ENCODE data around the gene DNAL1. TPM values are rescaled to one million over a fixed set of nuclear protein-coding genes. Genes with fewer than 3 reads are reported as not detected.

DNAL1 gene
- total and polyA plus RNA-seq, 2 of the 13 experiments (the other 11 are each of a cell fraction or from before 2014, with no cell fraction given), result 1.4 to 13.3 TPM

DNA sequence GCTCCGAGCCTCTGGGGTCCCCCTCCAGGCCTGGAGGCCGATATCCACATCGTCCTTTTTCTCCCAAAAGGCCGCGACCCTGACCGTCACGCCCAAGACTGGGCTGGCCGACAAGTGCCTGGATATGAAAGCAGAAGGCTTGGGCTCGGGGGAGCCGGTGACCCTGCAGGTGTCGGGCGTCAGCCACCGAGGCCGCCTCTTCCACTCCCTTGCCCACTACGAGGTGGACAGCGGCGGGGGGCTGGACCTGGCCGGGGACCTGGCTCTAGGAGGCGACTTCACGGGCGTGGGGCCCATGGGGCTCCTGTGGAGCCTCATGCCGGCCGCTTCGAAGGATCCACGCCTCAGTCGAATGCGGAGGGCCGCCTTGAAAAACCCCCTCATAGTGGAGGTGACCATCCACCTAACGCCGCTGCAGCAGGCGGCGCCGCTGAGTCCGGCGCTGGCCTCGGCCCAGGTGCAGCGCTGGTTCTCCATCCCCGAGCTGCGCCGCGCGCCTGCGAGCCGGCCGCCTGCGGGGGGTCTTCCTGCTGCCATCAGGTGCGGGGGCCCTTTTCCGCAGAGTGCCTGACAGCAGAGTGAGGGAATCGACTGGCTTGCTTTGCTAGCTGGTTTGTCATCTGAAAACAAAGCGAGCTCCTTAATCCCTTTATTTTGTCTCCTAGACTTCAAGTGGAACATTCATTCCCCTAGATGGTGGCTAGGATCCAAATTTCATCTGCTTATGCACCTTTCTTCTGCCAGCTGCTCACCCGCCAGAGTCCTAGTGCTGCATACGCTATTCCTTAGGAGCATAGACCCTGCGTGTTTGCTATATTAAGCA is 10.6 kb upstream of the DNAL1 start (continued):
- TF ChIP-seq, protein P1, sequence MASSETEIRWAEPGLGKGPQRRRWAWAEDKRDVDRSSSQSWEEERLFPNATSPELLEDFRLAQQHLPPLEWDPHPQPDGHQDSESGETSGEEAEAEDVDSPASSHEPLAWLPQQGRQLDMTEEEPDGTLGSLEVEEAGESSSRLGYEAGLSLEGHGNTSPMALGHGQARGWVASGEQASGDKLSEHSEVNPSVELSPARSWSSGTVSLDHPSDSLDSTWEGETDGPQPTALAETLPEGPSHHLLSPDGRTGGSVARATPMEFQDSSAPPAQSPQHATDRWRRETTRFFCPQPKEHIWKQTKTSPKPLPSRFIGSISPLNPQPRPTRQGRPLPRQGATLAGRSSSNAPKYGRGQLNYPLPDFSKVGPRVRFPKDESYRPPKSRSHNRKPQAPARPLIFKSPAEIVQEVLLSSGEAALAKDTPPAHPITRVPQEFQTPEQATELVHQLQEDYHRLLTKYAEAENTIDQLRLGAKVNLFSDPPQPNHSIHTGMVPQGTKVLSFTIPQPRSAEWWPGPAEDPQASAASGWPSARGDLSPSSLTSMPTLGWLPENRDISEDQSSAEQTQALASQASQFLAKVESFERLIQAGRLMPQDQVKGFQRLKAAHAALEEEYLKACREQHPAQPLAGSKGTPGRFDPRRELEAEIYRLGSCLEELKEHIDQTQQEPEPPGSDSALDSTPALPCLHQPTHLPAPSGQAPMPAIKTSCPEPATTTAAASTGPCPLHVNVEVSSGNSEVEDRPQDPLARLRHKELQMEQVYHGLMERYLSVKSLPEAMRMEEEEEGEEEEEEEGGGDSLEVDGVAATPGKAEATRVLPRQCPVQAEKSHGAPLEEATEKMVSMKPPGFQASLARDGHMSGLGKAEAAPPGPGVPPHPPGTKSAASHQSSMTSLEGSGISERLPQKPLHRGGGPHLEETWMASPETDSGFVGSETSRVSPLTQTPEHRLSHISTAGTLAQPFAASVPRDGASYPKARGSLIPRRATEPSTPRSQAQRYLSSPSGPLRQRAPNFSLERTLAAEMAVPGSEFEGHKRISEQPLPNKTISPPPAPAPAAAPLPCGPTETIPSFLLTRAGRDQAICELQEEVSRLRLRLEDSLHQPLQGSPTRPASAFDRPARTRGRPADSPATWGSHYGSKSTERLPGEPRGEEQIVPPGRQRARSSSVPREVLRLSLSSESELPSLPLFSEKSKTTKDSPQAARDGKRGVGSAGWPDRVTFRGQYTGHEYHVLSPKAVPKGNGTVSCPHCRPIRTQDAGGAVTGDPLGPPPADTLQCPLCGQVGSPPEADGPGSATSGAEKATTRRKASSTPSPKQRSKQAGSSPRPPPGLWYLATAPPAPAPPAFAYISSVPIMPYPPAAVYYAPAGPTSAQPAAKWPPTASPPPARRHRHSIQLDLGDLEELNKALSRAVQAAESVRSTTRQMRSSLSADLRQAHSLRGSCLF (CRISPR knock-in tag; IDR thresholded peaks at IDR 0.05; ENCODE audit: borderline replicate concordance), result no peak
- TF ChIP-seq, protein P2, sequence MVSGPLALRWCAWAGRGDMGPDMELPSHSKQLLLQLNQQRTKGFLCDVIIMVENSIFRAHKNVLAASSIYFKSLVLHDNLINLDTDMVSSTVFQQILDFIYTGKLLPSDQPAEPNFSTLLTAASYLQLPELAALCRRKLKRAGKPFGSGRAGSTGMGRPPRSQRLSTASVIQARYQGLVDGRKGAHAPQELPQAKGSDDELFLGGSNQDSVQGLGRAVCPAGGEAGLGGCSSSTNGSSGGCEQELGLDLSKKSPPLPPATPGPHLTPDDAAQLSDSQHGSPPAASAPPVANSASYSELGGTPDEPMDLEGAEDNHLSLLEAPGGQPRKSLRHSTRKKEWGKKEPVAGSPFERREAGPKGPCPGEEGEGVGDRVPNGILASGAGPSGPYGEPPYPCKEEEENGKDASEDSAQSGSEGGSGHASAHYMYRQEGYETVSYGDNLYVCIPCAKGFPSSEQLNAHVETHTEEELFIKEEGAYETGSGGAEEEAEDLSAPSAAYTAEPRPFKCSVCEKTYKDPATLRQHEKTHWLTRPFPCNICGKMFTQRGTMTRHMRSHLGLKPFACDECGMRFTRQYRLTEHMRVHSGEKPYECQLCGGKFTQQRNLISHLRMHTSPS (CRISPR knock-in tag; IDR thresholded peaks at IDR 0.05; ENCODE audit: low read depth), result no peak
- TF ChIP-seq SOX6 (IDR thresholded peaks at IDR 0.05) (no peak), SOX6 (CRISPR knock-in tag; IDR thresholded peaks at IDR 0.05) (no peak), MZF1 (CRISPR knock-in tag; IDR thresholded peaks at IDR 0.05; ENCODE audit: borderline replicate concordance) (no peak), ZNF891 (CRISPR knock-in tag; IDR thresholded peaks at IDR 0.05) (no peak)
- TF ChIP-seq, protein P3, sequence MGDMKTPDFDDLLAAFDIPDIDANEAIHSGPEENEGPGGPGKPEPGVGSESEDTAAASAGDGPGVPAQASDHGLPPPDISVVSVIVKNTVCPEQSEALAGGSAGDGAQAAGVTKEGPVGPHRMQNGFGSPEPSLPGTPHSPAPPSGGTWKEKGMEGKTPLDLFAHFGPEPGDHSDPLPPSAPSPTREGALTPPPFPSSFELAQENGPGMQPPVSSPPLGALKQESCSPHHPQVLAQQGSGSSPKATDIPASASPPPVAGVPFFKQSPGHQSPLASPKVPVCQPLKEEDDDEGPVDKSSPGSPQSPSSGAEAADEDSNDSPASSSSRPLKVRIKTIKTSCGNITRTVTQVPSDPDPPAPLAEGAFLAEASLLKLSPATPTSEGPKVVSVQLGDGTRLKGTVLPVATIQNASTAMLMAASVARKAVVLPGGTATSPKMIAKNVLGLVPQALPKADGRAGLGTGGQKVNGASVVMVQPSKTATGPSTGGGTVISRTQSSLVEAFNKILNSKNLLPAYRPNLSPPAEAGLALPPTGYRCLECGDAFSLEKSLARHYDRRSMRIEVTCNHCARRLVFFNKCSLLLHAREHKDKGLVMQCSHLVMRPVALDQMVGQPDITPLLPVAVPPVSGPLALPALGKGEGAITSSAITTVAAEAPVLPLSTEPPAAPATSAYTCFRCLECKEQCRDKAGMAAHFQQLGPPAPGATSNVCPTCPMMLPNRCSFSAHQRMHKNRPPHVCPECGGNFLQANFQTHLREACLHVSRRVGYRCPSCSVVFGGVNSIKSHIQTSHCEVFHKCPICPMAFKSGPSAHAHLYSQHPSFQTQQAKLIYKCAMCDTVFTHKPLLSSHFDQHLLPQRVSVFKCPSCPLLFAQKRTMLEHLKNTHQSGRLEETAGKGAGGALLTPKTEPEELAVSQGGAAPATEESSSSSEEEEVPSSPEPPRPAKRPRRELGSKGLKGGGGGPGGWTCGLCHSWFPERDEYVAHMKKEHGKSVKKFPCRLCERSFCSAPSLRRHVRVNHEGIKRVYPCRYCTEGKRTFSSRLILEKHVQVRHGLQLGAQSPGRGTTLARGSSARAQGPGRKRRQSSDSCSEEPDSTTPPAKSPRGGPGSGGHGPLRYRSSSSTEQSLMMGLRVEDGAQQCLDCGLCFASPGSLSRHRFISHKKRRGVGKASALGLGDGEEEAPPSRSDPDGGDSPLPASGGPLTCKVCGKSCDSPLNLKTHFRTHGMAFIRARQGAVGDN (CRISPR knock-in tag; IDR thresholded peaks at IDR 0.05), result peak; percentile 68
- TF ChIP-seq, protein P4, sequence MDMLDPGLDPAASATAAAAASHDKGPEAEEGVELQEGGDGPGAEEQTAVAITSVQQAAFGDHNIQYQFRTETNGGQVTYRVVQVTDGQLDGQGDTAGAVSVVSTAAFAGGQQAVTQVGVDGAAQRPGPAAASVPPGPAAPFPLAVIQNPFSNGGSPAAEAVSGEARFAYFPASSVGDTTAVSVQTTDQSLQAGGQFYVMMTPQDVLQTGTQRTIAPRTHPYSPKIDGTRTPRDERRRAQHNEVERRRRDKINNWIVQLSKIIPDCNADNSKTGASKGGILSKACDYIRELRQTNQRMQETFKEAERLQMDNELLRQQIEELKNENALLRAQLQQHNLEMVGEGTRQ (IDR thresholded peaks at IDR 0.05; ENCODE audit: low read depth, low read length), result no peak
- TF ChIP-seq, protein P4 (CRISPR knock-in tag; IDR thresholded peaks at IDR 0.05; ENCODE audit: borderline replicate concordance), result peak; percentile 12; the same call in 1 of the 2 replicates
- TF ChIP-seq, protein P5, sequence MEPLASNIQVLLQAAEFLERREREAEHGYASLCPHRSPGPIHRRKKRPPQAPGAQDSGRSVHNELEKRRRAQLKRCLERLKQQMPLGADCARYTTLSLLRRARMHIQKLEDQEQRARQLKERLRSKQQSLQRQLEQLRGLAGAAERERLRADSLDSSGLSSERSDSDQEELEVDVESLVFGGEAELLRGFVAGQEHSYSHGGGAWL (CRISPR knock-in tag; IDR thresholded peaks at IDR 0.05), result peak; percentile 26; the same call in 1 of the 2 replicates
- TF ChIP-seq, protein P6, sequence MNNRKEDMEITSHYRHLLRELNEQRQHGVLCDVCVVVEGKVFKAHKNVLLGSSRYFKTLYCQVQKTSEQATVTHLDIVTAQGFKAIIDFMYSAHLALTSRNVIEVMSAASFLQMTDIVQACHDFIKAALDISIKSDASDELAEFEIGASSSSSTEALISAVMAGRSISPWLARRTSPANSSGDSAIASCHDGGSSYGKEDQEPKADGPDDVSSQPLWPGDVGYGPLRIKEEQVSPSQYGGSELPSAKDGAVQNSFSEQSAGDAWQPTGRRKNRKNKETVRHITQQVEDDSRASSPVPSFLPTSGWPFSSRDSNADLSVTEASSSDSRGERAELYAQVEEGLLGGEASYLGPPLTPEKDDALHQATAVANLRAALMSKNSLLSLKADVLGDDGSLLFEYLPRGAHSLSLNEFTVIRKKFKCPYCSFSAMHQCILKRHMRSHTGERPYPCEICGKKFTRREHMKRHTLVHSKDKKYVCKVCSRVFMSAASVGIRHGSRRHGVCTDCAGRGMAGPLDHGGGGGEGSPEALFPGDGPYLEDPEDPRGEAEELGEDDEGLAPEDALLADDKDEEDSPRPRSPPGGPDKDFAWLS (CRISPR knock-in tag; IDR thresholded peaks at IDR 0.05; ENCODE audit: borderline replicate concordance), result no peak

Data from HepG2 (cell line).